ENCODE measurements around the gene OBSL1. TPM values are rescaled to one million over a fixed set of nuclear protein-coding genes. Genes with fewer than 3 reads are reported as not detected.

The OBSL1 gene
- total and polyA plus RNA-seq, 5 donors, result 179 to 321 (median 281) TPM

- DNase-seq (peak in 1 of 3 donors; percentile 60), ATAC-seq (no peak)
- Histone ChIP-seq H3K4me3 (ENCODE audit: low read length) (no peak overlapping the region), H3K4me1 (ENCODE audit: control insufficient read depth, insufficient read depth, low read length) (no peaks in the 10 kb centered on the region), H3K27me3 (ENCODE audit: control insufficient read depth, insufficient read depth) (no peaks in the 10 kb centered on the region), H3K9me3 (ENCODE audit: control insufficient read depth, low read length) (no peaks in the 10 kb centered on the region), H3K27ac (ENCODE audit: low read length) (no peak overlapping the region)
- 93% methylated on average over 46 of the region's 46 CpGs for WGBS
- intact Hi-C loops (cut with DNase I), result loop anchor here (5.0 to 10.0 kb wide), 4 partner anchors 48 to 155 kb away; no protein-coding TSS in a partner anchor
Observed at GRCh38 chr2:219539926-219540678, 31.2 kb downstream of the OBSL1 start.

- H3K4me1 ChIP-seq (ENCODE audit: control insufficient read depth, insufficient read depth, low read length), result no peaks in the 10 kb centered on the region
- ATAC-seq, result no peak
- no peak overlapping the region for H3K27ac ChIP-seq (ENCODE audit: low read length)
- peak in 1 of 3 donors; percentile 50 for DNase-seq
- H3K9me3 ChIP-seq (ENCODE audit: control insufficient read depth, low read length), result no peaks in the 10 kb centered on the region
- no peaks in the 10 kb centered on the region for H3K27me3 ChIP-seq (ENCODE audit: control insufficient read depth, insufficient read depth)
- H3K4me3 ChIP-seq (ENCODE audit: low read length), result no peak overlapping the region
- 89% methylated on average over 32 of the region's 32 CpGs for WGBS
- intact Hi-C loops (cut with DNase I), result loop anchor here in 1 of 4 donors (5.0 kb wide), 1 partner anchor 47 kb away; no protein-coding TSS in a partner anchor
Observed at GRCh38 chr2:219538956-219539788, 32.2 kb downstream of the OBSL1 start.

GRCh38 chr2:219538504-219538951, 32.8 kb downstream of the OBSL1 start:
- 40% methylated on average over 6 of the region's 6 CpGs for WGBS
- Histone ChIP-seq H3K4me3 (ENCODE audit: low read length) (no peak overlapping the region), H3K4me1 (ENCODE audit: control insufficient read depth, insufficient read depth, low read length) (no peaks in the 10 kb centered on the region), H3K9me3 (ENCODE audit: control insufficient read depth, low read length) (no peaks in the 10 kb centered on the region), H3K27me3 (ENCODE audit: control insufficient read depth, insufficient read depth) (no peaks in the 10 kb centered on the region), H3K27ac (ENCODE audit: low read length) (no peak overlapping the region)
- ATAC-seq, result no peak
- intact Hi-C loops (cut with DNase I), result loop anchor here in 1 of 4 donors (5.0 kb wide), 1 partner anchor 46 kb away; no protein-coding TSS in a partner anchor
- DNase-seq, result no peak

- Histone ChIP-seq H3K9me3 (ENCODE audit: control insufficient read depth, low read length) (no peaks in the 10 kb centered on the region), H3K4me3 (ENCODE audit: low read length) (no peak overlapping the region), H3K27me3 (ENCODE audit: control insufficient read depth, insufficient read depth) (no peaks in the 10 kb centered on the region), H3K27ac (ENCODE audit: low read length) (no peak overlapping the region), H3K4me1 (ENCODE audit: control insufficient read depth, insufficient read depth, low read length) (no peaks in the 10 kb centered on the region)
- ATAC-seq (no peak), DNase-seq (no peak)
- intact Hi-C loops (cut with DNase I), result loop anchor here in 1 of 4 donors (5.0 kb wide), 1 partner anchor 46 kb away; no protein-coding TSS in a partner anchor
- 42% methylated on average over 13 of the region's 15 CpGs for WGBS
Observed at GRCh38 chr2:219537657-219538488, 33.5 kb downstream of the OBSL1 start.

- WGBS, result 47% methylated on average over 9 of the region's 9 CpGs
- Histone ChIP-seq H3K4me3 (ENCODE audit: low read length) (no peak overlapping the region), H3K27ac (ENCODE audit: low read length) (no peak overlapping the region)
Observed at GRCh38 chr2:219536967-219537366, 34.4 kb downstream of the OBSL1 start.

GRCh38 chr2:219536425-219536824, 34.9 kb downstream of the OBSL1 start:
- Histone ChIP-seq H3K27me3 (ENCODE audit: control insufficient read depth, insufficient read depth) (no peaks in the 10 kb centered on the region), H3K9me3 (ENCODE audit: control insufficient read depth, low read length) (no peaks in the 10 kb centered on the region), H3K4me1 (ENCODE audit: control insufficient read depth, insufficient read depth, low read length) (no peaks in the 10 kb centered on the region), H3K27ac (ENCODE audit: low read length) (no peak overlapping the region), H3K4me3 (ENCODE audit: low read length) (no peak overlapping the region)
- ATAC-seq (no peak), DNase-seq (no peak)
- intact Hi-C loops (cut with DNase I), result loop anchor here in 1 of 4 donors (5.0 kb wide), 1 partner anchor 44 kb away; no protein-coding TSS in a partner anchor
- 79% methylated on average over 16 of the region's 16 CpGs for WGBS

More at GRCh38 chr2:219536967-219537366, 34.4 kb downstream of the OBSL1 start:
- DNase-seq, result no peak
- Histone ChIP-seq H3K4me1 (ENCODE audit: control insufficient read depth, insufficient read depth, low read length) (no peaks in the 10 kb centered on the region), H3K9me3 (ENCODE audit: control insufficient read depth, low read length) (no peaks in the 10 kb centered on the region), H3K27me3 (ENCODE audit: control insufficient read depth, insufficient read depth) (no peaks in the 10 kb centered on the region)
- no peak for ATAC-seq
- intact Hi-C loops (cut with DNase I), result loop anchor here in 1 of 4 donors (5.0 kb wide), 1 partner anchor 45 kb away; no protein-coding TSS in a partner anchor

- ATAC-seq (no peak), DNase-seq (no peak)
- H3K9me3 ChIP-seq (ENCODE audit: control insufficient read depth, low read length), result no peaks in the 10 kb centered on the region
- H3K4me3 ChIP-seq (ENCODE audit: low read length), result no peak overlapping the region
- intact Hi-C loops (cut with DNase I), result no loop called here
- no peak overlapping the region for H3K27ac ChIP-seq (ENCODE audit: low read length)
- 90% methylated on average over 6 of the region's 6 CpGs for WGBS
- H3K27me3 ChIP-seq (ENCODE audit: control insufficient read depth, insufficient read depth), result no peaks in the 10 kb centered on the region
- no peaks in the 10 kb centered on the region for H3K4me1 ChIP-seq (ENCODE audit: control insufficient read depth, insufficient read depth, low read length)
Observed at GRCh38 chr2:219533930-219534661, 37.2 kb downstream of the OBSL1 start.

- Histone ChIP-seq H3K4me3 (ENCODE audit: low read length) (no peak overlapping the region), H3K9me3 (ENCODE audit: control insufficient read depth, low read length) (no peaks in the 10 kb centered on the region), H3K27me3 (ENCODE audit: control insufficient read depth, insufficient read depth) (no peaks in the 10 kb centered on the region), H3K27ac (ENCODE audit: low read length) (no peak overlapping the region), H3K4me1 (ENCODE audit: control insufficient read depth, insufficient read depth, low read length) (no peaks in the 10 kb centered on the region)
- DNase-seq, result peak in 1 of 3 donors; percentile 9
- intact Hi-C loops (cut with DNase I), result no loop called here
- WGBS, result 87% methylated on average over 8 of the region's 8 CpGs
- ATAC-seq, result no peak
Observed at GRCh38 chr2:219532378-219532649, 39.0 kb downstream of the OBSL1 start.

GRCh38 chr2:219531639-219532377, 39.5 kb downstream of the OBSL1 start:
- 78% methylated on average over 20 of the region's 20 CpGs for WGBS
- ATAC-seq, result no peak
- Histone ChIP-seq H3K27me3 (ENCODE audit: control insufficient read depth, insufficient read depth) (no peaks in the 10 kb centered on the region), H3K4me1 (ENCODE audit: control insufficient read depth, insufficient read depth, low read length) (no peaks in the 10 kb centered on the region), H3K4me3 (ENCODE audit: low read length) (no peak overlapping the region), H3K9me3 (ENCODE audit: control insufficient read depth, low read length) (no peaks in the 10 kb centered on the region), H3K27ac (ENCODE audit: low read length) (no peak overlapping the region)
- intact Hi-C loops (cut with DNase I), result loop anchor here in 3 of 4 donors (2.0 kb wide), 2 partner anchors 55 to 129 kb away; no protein-coding TSS in a partner anchor
- DNase-seq, result peak in 1 of 3 donors; percentile 10

Data from right cardiac atrium (tissue), 5 donors.